GM12872 (cell line): ENCODE measurements around the gene PANX3.

Experiments used
- CTCF ChIP-seq: IDR thresholded peaks from 3 replicates; pipeline ENCODE4 v1.5.1; 2011; ENCODE audit warnings: low read depth, mild to moderate bottlenecking, low read length, moderate library complexity; ENCODE audit not compliant: insufficient read depth

PANX3 gene

GRCh38 chr11:124661553-124661952 lies 50.3 kb downstream of the PANX3 start:
- no peak for TF ChIP-seq CTCF

DNA sequence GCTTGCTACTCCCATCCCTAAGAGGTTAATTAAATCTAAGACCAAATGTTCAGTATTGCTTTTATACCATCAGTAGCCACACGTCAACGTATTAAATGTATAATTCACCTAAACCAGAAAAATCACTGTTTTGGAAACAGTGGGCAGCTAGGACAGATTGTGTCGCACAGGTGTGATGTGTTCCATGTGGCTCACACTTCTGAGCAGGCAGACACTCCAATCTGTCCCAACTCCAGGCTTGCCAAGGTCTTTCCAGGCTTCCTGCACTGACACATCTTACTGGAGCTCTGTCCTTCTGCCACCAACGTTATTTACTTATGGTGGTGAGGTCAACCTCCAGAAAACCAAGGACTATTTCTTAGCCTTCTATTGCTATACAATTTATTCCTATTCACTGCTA lies 50.9 kb downstream of the PANX3 start:
- TF ChIP-seq CTCF, result no peak

GRCh38 chr11:124663861-124664260 lies 52.6 kb downstream of the PANX3 start:
- no peak for TF ChIP-seq CTCF

GRCh38 chr11:124667601-124668000 lies 56.4 kb downstream of the PANX3 start:
- TF ChIP-seq CTCF, result no peak

DNA sequence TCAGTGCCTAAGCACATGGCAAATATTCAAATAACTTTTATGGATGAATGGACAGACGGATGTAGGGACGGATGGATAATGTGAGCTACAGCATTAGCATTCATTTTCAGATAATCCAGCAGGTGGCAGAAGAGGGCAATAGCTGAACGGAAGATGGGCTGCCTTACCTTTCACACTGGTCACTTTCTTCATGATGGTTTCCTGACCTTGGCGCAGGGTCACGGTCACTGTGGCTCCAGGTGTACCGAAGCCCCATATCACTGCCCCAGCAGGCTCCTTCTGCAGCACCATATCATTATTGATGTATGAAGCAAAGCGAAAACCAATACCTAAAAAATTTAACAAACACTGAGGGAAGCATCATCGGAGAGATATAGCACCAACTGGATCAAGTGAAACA lies 58.0 kb downstream of the PANX3 start:
- TF ChIP-seq CTCF, result peak; percentile 81
